ENCODE measurements around the gene ATAD3B.
A peak's percentile ranks its signal among the peaks of the same experiment; 100 is the strongest.
"Not testable (repeated sequence)": the region's sequence is repeated elsewhere in the genome, so short reads cannot be mapped to it uniquely, and the experiment has no call there.

The ATAD3B gene, protein sequence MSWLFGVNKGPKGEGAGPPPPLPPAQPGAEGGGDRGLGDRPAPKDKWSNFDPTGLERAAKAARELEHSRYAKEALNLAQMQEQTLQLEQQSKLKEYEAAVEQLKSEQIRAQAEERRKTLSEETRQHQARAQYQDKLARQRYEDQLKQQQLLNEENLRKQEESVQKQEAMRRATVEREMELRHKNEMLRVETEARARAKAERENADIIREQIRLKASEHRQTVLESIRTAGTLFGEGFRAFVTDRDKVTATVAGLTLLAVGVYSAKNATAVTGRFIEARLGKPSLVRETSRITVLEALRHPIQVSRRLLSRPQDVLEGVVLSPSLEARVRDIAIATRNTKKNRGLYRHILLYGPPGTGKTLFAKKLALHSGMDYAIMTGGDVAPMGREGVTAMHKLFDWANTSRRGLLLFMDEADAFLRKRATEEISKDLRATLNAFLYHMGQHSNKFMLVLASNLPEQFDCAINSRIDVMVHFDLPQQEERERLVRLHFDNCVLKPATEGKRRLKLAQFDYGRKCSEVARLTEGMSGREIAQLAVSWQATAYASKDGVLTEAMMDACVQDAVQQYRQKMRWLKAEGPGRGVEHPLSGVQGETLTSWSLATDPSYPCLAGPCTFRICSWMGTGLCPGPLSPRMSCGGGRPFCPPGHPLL

DNA sequence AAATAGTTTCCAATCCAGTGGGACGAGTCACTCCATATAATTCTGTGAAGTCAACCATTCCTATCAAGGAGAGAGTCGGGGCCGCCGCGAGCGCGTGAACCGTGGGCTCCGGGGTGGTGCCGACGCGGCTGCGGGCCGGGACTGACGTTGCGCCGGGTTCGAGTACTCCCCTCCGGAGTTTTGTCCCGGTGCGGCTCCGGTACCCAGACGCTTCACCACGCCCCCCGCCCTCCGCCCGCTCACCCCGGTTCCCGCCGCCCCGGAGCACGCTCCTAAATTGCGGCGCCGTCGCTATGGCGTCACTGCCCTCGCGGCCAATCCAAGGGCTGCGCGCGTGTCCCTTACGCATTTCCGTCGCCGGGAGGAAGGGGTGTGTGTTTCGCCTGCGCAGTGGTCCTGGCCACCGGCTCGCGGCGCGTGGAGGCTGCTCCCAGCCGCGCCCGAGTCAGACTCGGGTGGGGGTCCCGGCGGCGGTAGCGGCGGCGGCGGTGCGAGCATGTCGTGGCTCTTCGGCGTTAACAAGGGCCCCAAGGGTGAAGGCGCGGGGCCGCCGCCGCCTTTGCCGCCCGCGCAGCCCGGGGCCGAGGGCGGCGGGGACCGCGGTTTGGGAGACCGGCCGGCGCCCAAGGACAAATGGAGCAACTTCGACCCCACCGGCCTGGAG, at the start of gene ATAD3B:
TSS of gene ATAD3B (plus strand) at position 377 of the 664 bp plus-strand sequence. CDS start at position 497, 120 bp downstream.
- peak; percentile 92 for DNase-seq

DNA sequence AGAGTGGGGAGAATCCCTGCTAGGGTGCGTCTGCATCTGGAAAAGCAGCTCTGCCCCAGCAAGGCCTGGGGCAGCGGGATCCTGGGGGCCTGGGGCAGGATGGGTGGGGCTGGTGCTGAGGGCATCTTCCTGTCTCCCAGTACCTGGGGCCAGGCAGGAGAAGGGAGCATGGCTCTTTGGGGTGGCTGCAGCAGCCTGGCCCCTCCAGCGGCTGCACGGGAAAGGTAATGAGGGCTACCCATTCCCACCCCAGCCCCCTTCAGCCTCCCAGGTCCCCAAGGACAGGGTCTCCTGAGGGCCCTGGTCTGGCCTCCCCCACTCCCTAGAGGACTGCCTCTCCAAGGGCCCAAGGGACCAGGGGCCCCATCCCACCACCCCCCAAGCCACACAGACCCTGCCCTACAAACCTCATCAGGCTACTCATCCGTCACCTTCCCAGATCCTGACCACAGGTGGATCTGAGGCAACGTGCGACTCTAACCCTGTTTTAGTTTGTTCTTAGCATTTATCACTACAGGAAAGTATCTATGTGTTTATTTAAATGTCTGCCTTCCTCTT, 49.6 kb upstream of the ATAD3B start:
- DNase-seq = no peak

DNA sequence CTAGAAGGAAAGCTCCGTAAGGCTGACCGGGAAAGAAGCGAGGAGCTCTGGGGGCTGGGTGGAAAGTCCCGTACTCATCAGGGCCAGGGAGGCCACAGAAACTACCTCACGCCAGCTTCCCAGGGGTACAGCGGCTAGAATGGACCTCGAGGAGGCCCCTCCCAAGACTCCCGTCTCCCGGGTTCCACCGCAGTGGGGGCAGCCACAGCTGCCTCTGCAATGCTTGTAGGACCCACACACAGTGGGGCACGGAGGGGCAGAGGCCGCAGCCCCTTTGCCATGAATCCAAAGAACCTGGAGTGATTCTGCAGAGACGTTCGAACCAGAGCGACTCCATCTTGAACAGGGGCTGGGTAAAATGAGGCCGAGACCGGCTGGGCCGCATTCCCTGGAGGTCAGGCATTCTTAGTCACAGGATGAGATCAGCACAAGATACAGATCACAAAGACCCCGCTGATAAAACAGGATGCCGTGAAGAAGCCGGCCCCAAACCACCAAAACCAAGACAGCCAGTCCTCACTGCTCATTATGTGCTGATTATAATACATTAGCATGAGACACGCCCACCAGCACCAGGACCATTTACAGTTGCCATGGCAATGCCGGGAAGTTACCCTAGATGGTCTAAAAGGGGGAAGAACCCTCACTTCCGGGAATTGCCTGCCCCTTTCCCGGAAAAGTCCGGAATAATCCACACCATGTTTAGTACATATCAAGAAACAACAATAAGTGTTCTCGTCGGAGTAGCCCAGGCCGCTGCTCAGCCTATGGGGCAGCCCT, 48.9 kb upstream of the ATAD3B start:
- no peak for DNase-seq

DNA sequence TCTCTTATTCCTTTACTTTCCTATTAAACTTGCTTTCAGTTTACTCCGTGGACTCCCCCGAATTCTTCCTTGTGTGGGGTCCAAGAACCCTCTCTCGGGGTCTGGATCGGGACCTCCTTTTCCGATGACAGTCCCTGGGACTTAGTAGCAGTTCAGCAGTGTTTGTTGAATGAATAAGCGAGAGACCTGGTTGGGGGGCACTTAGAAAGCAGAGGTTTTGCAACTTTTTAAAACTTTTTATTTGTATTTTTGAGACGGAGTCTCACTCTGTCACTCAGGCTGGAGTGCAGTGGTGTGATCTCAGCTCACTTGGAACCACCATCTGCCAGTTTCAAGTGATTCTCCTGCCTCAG, 48.3 kb upstream of the ATAD3B start:
- no peak for DNase-seq

DNA sequence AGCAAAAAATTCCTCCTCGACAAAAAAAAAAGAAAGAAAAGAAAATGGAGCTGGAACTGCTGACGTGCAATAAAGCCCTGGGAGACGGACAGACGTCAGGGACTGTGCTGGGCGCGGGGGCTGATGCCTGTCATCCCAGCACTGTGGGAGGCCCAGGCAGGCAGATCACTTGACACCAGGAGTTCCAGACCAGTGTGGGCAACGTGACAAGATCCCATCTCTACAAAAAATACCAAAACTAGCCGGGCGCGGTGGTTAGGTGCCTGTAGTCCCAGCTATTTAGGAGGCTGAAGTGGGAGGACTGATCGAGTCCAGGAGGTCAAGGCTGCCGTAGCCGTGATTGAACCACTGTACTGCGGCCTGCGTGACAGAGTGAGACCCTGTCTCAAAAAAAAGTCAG, 46.9 kb upstream of the ATAD3B start:
- no peak for DNase-seq

DNA sequence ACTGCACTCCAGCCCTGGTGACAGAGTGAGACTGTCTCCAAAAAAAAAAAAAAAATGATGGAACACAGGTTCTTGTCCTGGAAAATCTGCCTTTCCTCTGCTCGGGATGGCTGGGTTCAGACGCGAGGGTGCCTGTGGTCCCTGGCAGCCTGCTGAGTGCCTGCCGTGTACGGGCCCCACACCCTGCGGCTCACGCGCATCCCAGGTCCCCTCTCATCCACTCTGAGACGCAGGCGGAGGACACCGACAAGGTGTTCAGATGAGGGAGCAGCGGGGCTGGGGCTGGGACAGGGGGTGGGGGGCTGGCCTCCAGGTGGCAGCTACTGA, 46.2 kb upstream of the ATAD3B start:
- no peak for DNase-seq

DNA sequence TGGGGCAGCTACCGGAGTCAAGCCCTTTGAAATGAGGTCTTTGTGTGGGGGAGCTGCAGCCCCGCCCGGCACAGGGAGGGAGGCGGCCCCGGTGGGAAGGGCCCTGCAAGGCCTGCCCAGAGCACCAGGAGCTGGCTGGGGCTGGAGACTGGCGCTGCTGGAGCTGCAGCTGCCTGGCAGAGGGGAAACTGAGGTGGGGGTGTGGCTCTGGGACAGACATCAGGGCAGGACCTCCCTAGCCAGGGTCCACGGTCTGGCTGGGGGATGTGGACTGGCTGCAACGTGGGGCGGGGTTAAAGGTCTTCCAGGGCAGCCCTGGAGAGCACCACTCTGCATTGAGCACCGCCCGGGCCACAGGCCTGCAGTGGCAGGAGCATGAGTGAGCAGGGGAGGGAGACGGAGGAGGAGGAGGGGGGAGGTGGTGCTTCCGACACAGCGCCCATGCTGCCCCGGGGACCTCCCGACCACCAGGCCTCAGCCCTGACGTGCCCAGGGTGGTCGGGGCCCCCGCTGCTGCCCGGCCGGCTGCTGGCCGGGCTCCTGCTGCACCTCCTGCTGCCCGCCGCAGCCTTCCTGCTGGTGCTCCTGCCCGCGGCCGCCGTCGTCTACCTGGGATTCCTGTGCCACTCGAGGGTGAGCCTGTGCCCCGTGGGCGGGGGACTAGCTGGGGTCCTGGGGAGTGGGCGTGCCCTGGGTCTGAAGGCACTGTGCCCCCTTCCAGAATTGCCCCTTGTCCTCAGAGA, 45.6 kb upstream of the ATAD3B start:
- DNase-seq = no peak

DNA sequence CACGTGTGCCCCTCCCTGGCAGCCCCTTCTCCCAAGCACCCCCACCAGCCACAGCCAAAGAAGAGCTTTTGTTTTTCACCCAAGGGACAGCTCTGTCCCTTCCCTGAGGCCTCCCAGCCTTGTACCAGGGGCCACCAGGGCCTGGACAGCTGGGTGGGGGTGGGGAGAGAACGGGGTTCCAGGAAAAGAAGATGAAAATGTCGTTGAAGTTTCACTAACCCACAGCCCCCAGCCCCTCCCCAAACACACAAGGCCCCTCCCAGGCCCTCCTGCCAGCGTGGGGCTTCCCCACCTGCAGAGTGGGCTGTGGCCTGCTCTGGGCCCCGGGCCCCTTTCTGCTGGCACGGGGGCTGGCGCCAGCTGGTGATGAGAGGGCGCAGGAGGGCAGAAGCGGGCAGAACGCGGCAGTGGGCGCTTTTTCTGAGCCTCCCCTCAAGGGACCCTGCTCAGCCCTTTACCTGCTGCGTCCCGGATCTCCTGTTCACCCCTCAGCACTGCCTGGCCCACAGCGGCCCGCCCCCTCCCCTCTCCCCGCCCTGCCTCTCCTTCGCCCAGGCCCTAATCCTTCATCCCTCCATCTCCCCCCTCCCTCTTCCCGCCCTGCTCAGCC, 45.0 kb upstream of the ATAD3B start:
- no peak for DNase-seq

DNA sequence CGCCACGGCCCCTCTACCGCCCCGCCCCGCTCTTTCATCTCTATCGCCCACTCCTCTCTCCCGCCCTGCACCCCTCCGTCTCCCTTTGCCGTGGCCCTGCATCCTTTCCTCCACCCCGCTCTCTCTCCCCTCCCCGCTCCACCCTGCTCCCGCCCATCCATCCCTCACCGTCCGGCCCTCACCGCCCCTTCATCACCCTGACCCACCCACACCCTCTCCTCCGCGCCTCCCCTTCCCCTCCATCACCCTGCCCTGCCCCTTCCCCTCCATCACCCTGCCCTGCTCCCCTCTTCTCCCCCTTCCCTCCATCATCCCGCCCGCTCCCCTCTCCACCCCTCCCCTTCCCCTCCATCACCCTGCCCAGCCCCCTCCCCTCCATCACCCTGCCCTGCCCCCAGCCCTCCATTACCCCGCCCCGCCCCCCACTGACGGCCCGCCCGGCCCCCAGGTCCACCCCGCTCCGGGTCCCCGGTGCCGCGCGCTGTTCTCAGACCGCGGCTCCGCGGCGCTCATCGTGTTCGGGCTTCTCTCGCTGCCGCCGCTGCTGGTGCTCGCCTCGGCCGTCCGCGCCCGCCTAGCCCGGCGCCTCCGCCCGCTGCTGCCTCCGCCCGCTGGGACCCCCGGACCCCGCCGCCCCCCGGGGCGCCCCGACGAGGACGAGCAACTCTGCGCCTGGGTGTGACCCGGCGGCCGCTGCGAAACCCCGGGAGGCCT, 44.3 kb upstream of the ATAD3B start:
- DNase-seq = no peak

DNA sequence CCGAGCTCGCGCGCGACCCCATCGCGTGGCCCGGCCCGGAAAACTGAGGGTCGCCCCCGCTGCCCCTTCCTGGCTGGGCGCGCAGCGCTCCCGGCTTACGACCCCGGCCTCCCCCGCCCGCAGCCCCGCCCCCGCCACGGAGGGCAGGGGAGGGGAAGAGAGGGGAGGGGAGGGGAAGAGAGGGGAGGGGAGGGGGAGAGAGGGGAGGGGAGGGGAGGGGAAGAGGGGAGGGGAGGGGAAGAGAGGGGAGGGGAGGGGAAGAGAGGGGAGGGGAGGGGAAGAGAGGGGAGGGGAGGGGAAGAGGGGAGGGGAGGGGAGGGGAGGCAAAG, 43.8 kb upstream of the ATAD3B start:
- no peak for DNase-seq

DNA sequence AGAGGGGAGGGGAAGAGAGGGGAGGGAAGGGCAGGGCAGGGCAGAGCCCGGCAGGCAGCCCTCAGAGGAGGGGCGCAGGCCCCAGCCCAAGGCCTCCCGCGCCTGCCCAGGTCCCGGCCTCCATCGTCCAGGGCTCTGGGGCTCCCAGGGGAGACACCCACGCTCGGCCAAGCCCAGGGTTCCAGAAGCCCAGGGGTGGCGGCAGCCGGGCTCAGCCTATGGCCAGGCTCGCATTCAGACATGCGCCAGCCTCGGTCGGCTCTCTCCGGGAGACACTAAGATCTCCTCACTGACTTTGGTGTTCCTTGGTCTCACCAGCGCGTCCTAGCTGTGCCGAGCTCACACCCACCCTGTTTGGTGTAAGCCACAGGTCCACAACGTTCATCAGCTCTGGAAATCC, 43.4 kb upstream of the ATAD3B start:
- DNase-seq = no peak

DNA sequence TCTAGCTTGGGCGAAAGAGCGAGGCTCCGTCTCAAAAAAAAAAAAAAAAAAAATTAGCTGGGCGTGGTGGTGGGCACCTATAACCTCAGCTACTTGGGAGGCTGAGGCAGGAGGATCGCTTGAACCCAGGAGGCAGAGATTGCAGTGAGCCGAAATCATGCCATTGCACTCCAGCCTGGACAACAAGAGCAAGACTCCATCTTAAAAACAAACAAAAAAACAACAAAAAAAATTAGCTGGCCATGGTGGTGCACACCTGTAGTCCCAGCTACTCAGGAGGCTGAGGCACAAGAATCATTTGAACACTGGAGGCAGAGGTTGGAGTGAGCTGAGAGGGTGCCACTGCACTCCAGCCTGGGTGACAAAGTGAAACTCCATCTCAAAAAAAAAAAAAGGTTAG, 42.6 kb upstream of the ATAD3B start:
- DNase-seq = not testable (repeated sequence)

DNA sequence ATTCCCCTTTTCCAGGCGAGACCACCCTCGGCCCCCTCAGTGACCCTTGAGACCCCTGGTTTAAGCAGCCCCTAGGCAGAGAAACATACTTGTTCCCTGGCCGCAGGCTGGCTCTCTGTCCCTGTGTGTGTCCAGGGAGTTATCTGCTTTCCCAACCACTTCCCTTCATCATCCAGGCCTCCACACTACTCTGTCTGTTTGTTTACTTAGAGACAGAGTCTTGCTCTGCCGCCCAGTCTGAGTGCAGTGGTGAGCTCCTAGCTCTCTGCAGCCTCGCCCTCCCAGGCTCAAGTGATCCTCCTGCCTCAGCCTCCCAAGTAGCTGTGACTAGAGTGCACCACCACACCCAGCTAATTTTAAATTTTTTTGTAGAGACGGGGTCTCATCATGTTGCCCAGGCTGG, 41.9 kb upstream of the ATAD3B start:
- DNase-seq = no peak

DNA sequence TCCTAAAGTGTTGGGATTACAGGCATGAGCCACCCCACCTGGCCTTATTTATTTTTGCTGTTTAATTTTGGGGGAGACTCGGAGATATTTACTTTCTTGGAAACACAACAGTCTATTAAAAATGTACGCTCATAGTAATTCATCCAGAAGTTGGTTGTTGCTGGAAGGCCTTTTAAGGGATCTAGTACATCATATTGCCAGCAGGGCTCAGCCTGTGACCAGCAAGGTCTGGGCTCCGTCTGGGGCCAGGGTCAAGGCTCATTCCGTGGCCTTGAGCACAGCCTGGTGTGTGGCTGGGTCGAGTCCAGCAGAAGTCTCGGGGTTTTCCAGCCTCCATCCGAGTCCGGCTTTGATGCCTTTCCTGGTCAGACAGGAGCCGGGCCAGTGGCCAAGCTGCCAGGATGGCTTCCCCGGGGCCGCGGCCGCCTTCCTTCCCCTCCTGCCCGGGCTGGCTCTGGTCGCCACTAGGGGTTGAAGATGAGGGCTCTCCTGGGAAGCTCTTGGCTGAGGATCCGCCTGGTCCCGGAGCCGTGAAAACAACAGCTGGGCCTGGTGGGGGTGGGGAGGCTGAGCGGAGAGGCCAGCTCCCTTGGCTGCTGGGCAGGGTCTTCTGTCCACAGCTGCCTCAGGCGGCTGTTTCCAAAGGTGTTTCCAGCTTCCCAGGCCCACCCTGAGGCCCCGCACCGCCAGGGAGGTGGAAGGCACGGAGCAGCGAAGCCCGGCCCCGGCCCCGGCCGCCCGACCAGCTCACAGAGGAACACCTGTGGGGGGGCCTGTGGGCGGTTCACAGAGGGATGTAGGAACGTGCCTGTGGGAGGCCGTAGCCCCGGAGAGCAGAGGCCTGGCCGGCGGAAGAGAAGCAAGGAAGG, 41.2 kb upstream of the ATAD3B start:
- no peak for DNase-seq

DNA sequence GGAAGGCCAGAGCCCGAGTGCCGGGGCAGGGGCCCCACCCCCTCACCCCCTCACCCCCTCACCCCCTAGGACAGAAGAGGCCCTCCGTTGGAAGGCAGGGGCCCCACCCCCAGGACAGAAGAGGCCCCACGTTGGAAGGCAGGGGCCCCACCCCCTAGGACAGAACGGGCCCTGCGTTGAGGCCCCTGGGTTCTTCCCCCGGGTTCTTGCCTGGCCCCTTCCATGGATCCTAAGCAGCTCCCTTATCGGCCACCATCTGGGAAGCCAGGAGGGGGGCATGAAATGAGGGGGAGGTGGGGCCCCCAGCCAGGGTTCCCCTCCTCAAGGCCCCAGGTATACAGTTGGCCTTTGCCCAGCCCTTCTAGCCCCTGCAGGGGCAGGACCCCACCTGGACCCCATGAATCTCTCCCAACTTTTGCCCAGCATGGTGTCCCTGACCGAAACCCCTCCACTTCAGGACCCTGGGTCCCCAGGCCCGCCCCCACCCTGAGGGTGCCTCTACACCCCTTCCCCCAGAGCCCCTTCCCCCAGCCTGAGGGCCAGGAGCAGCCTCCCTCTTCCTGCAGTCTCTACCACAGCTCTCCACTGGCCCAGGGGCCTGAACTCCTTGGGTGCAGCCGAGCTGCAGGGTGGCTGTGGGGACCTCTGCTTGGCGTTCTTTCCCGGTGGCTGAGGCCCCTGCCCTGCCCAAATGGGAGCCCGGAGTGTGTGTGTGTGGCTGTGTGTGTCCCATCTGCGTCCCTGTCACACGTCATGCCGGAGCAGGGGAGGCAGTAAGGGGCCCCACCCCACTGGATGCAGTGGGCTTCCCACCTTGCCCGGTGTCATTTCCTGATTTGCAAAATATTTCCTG, 40.3 kb upstream of the ATAD3B start:
- no peak for DNase-seq

DNA sequence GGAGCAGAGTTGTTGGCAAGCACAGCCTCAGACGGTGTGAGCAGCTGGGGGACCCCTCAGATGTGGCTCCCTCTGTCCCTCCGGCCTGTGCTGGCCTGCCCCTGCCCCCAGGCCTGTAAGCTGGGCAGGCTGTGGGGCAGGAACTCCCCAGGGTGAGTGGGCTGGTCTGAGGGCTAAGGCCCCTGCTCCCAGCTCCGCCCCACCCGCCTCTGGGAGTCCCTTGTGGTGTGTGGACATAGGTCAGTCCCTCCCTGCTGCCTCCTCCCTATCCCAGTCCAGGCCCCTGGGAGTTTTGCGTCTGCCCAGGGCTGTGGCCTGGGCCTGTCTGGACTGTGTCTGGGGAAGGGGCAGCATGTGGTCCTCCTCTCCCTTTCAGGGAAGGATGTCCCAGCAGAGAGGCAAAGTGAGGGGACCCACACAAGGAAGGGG, 39.7 kb upstream of the ATAD3B start:
- DNase-seq = no peak

DNA sequence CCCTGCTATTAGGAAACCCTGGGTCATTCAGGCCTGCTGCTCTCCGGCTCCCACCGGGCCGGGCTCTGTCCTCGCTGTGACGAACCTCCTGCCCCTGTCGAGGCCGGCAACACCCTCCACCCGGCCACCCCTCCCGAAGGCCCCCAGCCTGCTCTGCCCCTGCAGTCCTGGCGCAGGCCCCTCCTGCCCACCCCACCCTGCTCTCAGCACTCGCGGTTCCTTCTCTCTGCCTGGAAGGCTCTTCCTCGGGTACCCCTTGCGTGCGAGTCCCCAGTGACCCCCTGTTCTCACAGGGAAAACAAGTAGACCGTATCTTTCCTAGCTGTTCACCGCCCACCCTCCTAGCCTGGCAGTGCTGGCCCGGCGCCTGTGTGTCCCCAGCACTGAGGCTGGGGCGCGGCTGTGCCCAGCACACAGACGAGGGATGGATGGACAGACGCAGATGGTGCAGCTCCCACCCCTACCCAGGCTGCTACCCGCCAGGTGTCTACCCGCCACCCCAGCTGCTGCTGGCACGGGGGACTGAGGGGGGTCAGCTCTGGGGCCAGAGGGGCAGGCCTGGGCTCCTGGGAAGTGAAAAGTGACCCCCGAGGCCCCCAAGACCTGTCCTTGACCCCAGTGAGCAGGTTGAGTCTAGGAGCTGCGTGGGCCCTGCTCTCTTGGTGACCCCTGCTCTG, 39.2 kb upstream of the ATAD3B start:
- DNase-seq = no peak

DNA sequence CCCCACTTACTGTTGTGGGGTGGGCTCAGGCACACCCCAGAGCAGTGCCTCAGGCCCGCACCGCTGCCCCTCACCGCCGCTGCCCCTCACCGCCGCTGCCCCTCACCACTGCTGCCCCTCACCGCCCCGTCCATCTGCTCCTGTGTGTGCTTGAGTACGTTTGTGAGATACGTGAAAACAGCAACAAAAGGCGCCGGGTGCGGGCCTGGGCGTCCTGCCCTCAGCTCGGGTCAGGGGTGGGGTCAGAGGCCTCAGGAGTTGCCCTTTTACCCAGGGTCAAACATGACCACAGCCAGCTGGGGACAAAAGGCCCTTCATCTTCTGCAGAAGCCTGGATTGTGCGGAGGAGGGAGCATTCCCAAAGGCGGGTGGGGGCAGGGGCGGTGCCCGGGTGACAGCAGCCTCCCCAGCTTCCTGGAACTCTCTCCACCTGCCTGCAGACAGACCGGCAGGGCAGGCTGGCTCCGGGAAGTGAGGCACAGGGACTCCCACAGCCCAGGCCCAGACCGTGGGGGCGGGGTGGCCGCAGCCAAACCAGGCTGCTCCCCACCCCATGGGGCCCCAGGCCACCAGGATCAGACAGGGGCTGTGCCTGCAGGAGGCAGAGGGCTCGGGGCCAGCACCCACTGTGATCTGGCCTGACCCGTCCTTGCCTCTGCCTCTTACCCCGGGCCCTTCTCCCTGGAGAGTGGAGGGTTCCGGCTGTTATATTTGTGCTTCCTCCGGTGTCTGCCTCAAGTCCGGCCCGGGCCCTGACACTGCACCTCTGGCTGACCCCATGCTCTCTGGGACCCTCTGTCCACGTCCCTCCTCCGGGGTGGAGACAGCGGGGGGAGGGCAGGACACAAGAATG, 38.4 kb upstream of the ATAD3B start:
- no peak for DNase-seq

Data from KG1 (cell line).